DND-41 (cell line): ENCODE measurements around the gene MRNIP.

ENCODE experiments used
- EZH2 ChIP-seq: IDR thresholded peaks from 3 replicates; pipeline ENCODE4 v1.6.1; 2012; ENCODE audit warnings: borderline replicate concordance, low read depth, mild to moderate bottlenecking, moderate library complexity, low read length, inconsistent platforms; ENCODE audit not compliant: severe bottlenecking
- TF ChIP-seq, protein P1 (sequence below): IDR thresholded peaks from 2 replicates; pipeline ENCODE4 v1.5.1; 2012; ENCODE audit warnings: borderline replicate concordance, low read length, moderate library complexity, mild to moderate bottlenecking; ENCODE audit not compliant: poor library complexity, severe bottlenecking; ENCODE audit errors: extremely low read depth

DNA sequence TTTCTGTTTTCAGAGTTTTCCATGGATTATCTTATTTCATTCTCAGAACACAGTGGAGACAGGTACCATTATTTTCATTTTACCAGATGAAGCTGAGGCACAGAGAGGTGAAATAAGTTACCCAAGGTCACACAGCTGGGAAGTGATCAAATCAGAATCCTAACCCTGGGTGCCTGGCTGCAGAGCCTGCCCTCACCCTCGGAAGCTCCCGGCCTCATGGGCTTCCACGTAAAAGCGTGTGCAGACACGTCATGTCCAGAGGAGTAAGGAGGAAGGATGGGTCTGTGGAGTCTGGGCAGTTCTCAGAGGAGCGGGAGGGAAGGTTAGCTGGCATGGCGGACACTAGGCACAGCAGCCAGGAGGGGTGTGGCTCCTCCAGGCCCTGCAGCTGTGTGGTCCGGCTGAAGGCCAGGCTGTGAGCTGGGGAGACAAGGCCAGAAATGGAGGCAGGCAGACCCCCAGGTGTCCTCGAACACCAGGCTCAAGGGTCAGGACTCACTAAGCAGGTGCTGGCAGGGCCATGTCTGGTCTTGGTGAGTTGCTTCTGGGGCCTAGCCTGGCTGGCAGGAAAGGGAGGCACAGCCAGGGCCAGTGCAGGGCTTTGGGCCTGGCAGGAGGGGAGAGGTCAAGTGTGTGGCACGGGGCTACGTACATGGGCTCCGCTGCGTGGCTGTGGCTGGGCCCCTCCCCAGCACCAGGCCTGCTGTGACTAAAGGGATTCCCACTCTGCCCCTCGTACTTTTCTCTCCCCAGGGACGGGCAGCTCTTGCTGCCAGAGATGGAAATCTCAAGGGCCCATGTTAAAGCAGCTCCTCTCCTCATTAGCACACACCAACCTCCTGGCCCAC lies 43.5 kb upstream of the MRNIP start:
- no peak for TF ChIP-seq EZH2
- TF ChIP-seq, protein P1, sequence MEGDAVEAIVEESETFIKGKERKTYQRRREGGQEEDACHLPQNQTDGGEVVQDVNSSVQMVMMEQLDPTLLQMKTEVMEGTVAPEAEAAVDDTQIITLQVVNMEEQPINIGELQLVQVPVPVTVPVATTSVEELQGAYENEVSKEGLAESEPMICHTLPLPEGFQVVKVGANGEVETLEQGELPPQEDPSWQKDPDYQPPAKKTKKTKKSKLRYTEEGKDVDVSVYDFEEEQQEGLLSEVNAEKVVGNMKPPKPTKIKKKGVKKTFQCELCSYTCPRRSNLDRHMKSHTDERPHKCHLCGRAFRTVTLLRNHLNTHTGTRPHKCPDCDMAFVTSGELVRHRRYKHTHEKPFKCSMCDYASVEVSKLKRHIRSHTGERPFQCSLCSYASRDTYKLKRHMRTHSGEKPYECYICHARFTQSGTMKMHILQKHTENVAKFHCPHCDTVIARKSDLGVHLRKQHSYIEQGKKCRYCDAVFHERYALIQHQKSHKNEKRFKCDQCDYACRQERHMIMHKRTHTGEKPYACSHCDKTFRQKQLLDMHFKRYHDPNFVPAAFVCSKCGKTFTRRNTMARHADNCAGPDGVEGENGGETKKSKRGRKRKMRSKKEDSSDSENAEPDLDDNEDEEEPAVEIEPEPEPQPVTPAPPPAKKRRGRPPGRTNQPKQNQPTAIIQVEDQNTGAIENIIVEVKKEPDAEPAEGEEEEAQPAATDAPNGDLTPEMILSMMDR = no peak
